Right renal cortex interstitium (tissue), 3 donors: Measurements from ENCODE around the gene RNF181. TPM values are rescaled to one million over a fixed set of nuclear protein-coding genes. Genes with fewer than 3 reads are reported as not detected.
"Not testable (repeated sequence)": the region's sequence is repeated elsewhere in the genome, so short reads cannot be mapped to it uniquely, and the experiment has no call there.

Experiments used
- DNase-seq, 3 donors: peaks; one replicate each; pipeline ENCODE4 v3.0.0-alpha.2; 2013; ENCODE audit warnings: low read depth in 3 of 3, low spot score in 2 of 3
- polyA plus RNA-seq, 3 donors: library from polyadenylated mRNA; unstranded; fragments of 120-200 nt; gene quantifications; one replicate each; pipeline ENCODE4 v1.2.1, GENCODE V29; 2013; ENCODE audit not compliant: insufficient read length in 3 of 3

The RNF181 gene
- polyA plus RNA-seq, 3 donors = 144 to 158 (median 144) TPM

GRCh38 chr2:85611705-85612587 is 16.4 kb downstream of the RNF181 start, which contains the start of gene C2orf68:
TSS of gene C2orf68 (minus strand) at chr2:85612066. CDS start at chr2:85611984, 82 bp downstream.
- DNase-seq = peak; percentile 83 to 88 (median 84)

DNA sequence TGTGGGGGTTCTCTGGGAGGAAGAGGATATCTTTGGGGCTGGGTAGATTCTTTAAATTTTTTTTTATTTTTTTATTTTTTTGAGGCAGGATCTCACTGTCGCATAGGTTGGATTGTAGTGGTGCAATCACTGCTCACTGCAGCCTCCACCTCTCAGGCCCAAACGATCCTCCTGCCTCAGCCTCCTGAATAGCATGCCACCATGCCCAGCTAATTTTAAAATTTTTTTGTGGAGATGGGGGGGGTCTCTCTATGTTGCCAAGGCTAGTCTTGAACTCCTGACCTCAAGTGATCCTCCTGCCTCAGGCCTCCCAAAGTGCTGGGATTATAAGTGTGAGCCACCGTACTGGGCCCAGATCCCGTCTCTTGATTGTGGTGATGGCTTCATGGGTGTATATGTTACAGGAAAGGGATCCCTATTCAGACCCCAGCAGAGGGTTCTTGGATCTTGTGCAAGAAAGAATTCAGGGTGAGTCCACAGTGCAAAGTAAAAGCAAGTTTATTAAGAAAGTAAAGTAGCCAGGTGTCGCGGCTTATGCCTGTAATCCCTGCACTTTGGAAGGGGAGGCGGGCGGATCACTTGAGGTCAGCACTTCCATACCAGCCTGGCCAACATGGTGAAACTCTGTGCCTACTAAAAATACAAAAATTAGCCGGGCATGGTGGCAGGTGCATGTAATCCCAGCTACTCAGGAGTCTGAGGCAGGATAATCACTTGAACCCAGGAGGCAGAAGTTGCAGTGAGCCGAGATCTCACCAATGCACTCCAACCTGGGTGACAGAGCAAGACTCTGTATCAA is 18.4 kb downstream of the RNF181 start:
- no peak for DNase-seq

- DNase-seq = not testable (repeated sequence)
Observed at GRCh38 chr2:85614757-85615156, 19.2 kb downstream of the RNF181 start.

- no peak for DNase-seq
Observed at GRCh38 chr2:85615413-85615728, 19.8 kb downstream of the RNF181 start.

GRCh38 chr2:85617723-85618122 is 22.2 kb downstream of the RNF181 start:
- not testable (repeated sequence) for DNase-seq

DNA sequence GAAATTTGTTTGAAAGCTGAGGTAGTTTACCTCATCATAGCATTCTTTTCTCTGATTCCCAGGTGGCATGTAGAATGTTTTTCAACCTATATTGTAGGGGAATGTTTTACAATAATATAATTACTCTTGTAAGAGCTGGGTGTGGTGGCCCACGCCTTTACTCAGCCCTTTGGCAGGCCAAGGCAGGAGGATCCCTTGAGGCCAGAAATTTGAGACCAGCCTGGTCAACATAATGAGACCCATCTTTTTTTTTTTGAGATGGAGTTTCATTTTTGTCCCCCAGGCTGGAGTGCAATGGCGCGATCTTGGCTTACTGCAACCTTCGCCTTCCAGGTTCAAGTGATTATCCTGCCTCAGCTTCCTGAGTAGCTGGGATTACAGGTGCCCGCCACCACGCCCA is 24.1 kb downstream of the RNF181 start:
- DNase-seq = no peak

DNA sequence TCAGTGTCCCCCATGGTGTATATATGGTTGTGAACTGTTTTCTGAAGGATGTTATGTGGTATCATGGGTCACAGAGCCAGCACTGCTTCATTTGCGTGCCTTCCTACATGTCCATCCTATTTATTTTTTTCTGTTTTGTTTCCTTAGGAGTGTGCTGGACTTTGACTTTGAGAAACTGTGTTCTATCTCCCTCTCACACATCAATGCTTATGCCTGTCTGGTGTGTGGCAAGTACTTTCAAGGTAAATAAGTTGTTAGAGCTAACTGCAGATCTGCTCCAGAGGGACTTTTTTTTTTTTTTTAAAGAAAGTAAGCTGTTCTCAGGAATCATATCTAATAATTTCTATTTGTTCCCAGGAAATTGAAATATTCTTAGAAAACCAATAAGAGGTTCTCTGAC is 25.8 kb downstream of the RNF181 start:
- no peak for DNase-seq

- DNase-seq = no peak
Observed at GRCh38 chr2:85623991-85624390, 28.4 kb downstream of the RNF181 start.

- DNase-seq = no peak
Observed at GRCh38 chr2:85628658-85629057, 33.1 kb downstream of the RNF181 start.

GRCh38 chr2:85631316-85631715 is 35.8 kb downstream of the RNF181 start:
- no peak for DNase-seq

DNA sequence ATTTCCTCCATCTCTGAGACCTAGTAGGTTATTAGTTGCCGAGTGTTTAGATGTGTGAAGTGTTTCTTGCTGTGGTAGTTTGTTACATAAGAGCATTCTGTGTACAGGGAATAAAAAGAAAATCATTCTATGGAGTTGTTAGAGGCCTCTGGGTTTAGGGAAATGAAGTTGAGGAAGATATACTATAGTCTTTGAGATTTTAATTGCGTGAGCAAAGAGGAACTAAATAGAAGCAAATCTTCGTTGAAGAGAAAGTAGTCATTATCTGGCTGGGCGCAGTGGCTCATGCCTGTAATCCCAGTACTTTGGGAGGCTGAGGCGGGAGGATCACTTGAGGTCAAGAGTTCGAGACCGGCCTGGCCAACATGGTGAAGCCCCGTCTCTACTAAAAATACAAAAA is 39.5 kb downstream of the RNF181 start:
- no peak for DNase-seq

DNA sequence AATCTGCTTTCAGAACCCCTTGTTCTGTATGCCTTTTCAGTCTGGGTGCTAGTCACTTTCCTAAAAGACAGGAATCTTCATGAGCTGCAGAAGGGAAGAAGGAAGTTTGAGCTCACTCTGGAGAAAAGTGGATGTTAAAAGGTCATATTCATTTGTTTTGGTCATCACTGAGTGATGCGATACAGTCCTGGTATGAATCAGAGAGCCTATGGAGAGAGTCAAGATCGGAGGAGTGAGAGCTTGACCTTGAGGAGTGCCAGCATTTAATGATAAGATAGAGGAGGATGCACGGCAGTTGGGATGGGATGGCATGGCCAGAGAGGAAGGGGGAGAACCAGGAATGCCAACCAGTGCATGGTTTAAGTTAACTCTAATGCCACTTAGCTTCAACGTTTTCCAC is 40.1 kb downstream of the RNF181 start:
- no peak for DNase-seq

DNA sequence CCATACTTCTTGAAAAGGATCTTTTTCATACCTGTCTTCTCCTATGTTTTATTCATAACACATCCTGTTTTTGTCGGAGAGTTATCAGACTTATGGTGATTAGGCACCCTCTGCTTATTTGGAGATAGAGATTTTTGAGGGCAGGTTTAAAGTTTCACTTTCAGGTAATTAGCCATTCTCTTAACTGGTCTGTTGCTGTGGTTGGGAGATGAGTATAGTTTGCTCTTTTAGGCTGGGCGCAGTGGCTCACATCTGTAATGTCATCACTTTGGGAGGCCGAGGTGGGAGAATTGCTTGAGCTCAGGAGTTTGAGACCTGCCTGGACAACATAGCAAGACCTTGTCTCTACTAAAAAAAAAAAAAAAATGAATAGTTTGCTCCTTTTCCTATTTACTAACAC is 47.2 kb downstream of the RNF181 start:
- DNase-seq = no peak

GRCh38 chr2:85644909-85645308 is 49.4 kb downstream of the RNF181 start:
- DNase-seq = no peak

DNA sequence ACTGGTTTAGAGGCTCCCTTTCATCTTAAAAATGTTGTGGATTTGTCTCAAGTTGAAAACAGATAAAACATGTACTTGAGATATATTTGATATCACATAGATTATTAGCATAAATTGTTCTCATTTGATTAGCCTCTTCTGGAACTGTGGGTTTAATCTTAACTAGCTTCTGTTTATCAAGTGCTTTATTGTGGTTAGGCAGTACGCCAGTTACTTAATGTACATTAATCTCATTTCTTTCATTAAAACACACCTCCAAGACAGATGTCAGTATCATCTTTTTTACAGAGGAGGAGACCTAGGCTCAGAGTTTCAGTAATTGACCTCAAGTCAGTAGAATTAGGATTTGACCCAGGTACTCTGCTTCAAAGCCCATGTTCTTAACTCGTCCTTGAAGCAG is 50.6 kb downstream of the RNF181 start:
- DNase-seq = no peak

Other genes starting within 250 kb of the RNF181 start
- 10 to 100 TPM; 14.2 to 26.0 (median 25.2) TPM for gene RETSAT, start 241.2 kb upstream of the RNF181 start, polyA plus RNA-seq
- 10 to 100 TPM; 24.3 to 28.6 (median 25.1) TPM for gene ELMOD3, start 241.0 kb upstream of the RNF181 start, polyA plus RNA-seq
- gene CAPG, start 185.4 kb upstream of the RNF181 start, polyA plus RNA-seq = 100 to 1,000 TPM in 2 of 3 donors, 10 to 100 TPM in 1; 94.7 to 131 (median 105) TPM
- under 1 TPM; 0.50 to 0.83 (median 0.82) TPM for gene SH2D6, start 177.0 kb upstream of the RNF181 start, polyA plus RNA-seq
- 100 to 1,000 TPM; 325 to 366 (median 347) TPM for gene MAT2A, start 56.6 kb upstream of the RNF181 start, polyA plus RNA-seq
- 10 to 100 TPM; 37.7 to 41.8 (median 38.1) TPM for gene GGCX, start 34.3 kb upstream of the RNF181 start, polyA plus RNA-seq
- 100 to 1,000 TPM in 2 of 3 donors, 10 to 100 TPM in 1; 92.1 to 124 (median 118) TPM for gene VAMP8, start 18.2 kb upstream of the RNF181 start, polyA plus RNA-seq
- 10 to 100 TPM; 39.0 to 51.5 (median 47.0) TPM for gene VAMP5, start 11.3 kb upstream of the RNF181 start, polyA plus RNA-seq
- gene TMEM150A, start 7.0 kb downstream of the RNF181 start, polyA plus RNA-seq = 10 to 100 TPM; 33.2 to 35.6 (median 33.9) TPM
- gene C2orf68, start 16.3 kb downstream of the RNF181 start, polyA plus RNA-seq = 10 to 100 TPM; 50.1 to 55.1 (median 51.5) TPM
- gene USP39, start 20.4 kb downstream of the RNF181 start, polyA plus RNA-seq = 10 to 100 TPM; 75.1 to 79.9 (median 79.5) TPM
- gene SFTPB, start 72.5 kb downstream of the RNF181 start, polyA plus RNA-seq = under 1 TPM in 1 of 3 donors, not detected in 2; 0.24 TPM
- under 1 TPM in 2 of 3 donors, not detected in 1; 0.17 to 0.44 TPM for gene GNLY, start 98.6 kb downstream of the RNF181 start, polyA plus RNA-seq
- 10 to 100 TPM; 11.0 to 12.9 (median 11.2) TPM for gene ATOH8, start 158.2 kb downstream of the RNF181 start, polyA plus RNA-seq